ENCODE data around the gene ERP27.

DNA sequence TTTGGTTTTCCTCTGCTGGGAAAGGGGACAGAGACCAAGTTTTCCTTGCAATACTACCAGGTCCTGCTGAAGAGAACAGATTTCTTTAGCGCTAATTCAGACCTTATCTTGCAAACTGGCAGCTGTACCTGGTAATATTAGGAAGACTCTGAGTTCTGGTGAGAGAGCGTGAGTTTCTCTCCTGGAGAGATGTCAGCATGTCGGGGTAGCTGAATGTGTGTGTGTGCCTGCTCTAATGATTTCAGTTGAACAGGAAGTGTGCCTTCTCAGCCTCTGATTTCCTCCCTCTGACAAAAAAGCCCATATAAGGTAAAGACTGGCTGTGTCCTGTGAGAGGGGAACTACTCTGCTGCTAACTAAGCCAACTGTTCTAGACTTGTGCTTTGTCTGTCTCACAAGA is 10.3 kb upstream of the ERP27 start:
- TF ChIP-seq POLR2A (IDR thresholded peaks at IDR 0.05) = no peak
- TF ChIP-seq, protein P1, sequence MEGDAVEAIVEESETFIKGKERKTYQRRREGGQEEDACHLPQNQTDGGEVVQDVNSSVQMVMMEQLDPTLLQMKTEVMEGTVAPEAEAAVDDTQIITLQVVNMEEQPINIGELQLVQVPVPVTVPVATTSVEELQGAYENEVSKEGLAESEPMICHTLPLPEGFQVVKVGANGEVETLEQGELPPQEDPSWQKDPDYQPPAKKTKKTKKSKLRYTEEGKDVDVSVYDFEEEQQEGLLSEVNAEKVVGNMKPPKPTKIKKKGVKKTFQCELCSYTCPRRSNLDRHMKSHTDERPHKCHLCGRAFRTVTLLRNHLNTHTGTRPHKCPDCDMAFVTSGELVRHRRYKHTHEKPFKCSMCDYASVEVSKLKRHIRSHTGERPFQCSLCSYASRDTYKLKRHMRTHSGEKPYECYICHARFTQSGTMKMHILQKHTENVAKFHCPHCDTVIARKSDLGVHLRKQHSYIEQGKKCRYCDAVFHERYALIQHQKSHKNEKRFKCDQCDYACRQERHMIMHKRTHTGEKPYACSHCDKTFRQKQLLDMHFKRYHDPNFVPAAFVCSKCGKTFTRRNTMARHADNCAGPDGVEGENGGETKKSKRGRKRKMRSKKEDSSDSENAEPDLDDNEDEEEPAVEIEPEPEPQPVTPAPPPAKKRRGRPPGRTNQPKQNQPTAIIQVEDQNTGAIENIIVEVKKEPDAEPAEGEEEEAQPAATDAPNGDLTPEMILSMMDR (IDR thresholded peaks at IDR 0.05) = no peak
- peak in 2 of 3 donors; percentile 46 to 57 for TF ChIP-seq POLR2AphosphoS5 (IDR thresholded peaks at IDR 0.05)

Data from stomach (tissue), 4 donors.